Measurements from ENCODE around the gene ATXN2. TPM values are rescaled to one million over a fixed set of nuclear protein-coding genes. Genes with fewer than 3 reads are reported as not detected.

Gene ATXN2
- total RNA-seq, 1 donor from 2014 or later, result 79.1 TPM

DNA sequence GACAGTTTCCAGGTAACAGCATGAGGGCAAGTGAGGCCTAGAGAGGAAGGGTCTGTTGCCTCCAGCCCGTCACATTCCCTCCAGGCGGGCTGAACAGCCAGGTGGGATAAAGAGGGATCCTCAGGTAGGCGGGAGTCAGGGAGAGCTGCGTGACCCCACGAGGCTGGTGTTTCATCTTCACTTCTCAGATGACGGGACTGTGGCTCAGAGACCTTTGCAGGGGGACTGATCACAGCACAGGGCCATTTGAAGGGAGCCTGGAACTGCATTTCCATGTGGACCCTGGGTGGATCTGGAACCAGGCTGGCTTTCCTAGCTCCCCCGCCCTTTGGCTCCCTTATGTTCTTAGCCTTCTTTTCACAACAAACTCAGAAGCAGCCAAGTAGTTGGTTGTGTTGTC lies 156.0 kb downstream of the ATXN2 start:
- FAIRE-seq (no peak), DNase-seq (ENCODE audit: low spot score in 2 of 2) (no peak)

DNA sequence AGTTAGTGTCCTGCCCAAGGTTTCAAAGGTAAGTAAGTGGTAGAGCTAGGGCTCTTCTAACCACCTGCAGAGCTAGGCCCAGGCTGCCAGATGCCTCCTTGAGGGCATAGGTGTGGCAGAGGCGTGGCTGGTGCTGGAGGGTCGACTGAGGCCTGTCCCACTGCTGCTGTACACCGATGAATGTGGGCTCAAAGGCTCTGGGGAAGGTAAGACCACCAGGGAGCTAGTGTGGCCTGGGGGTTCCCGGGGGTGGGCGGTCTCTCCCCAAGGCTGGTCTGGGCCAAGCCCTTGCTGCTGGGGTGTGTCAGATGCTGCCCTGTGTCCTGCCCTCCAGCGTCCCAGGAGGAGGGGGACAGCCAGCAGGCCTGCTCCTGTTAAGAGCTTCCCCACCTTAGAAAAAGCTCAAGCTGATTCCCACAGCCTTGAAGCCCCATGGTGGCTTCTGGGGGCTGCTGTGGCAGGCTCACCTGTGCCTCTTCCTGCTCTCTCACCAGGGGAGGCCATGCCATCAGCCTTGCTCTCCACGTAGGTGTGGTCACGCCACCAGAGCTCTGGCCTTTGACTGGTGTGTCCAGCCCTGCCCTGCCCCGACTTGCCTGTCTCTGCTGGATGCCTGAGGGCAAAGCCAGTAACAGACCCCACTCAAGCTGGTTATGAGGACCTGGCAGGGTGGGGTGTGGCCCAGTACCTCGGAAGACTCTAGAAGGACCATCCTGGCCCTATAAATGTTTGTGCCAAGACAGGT lies 156.6 kb downstream of the ATXN2 start:
- FAIRE-seq (no peak), DNase-seq (ENCODE audit: low spot score in 2 of 2) (no peak)

DNA sequence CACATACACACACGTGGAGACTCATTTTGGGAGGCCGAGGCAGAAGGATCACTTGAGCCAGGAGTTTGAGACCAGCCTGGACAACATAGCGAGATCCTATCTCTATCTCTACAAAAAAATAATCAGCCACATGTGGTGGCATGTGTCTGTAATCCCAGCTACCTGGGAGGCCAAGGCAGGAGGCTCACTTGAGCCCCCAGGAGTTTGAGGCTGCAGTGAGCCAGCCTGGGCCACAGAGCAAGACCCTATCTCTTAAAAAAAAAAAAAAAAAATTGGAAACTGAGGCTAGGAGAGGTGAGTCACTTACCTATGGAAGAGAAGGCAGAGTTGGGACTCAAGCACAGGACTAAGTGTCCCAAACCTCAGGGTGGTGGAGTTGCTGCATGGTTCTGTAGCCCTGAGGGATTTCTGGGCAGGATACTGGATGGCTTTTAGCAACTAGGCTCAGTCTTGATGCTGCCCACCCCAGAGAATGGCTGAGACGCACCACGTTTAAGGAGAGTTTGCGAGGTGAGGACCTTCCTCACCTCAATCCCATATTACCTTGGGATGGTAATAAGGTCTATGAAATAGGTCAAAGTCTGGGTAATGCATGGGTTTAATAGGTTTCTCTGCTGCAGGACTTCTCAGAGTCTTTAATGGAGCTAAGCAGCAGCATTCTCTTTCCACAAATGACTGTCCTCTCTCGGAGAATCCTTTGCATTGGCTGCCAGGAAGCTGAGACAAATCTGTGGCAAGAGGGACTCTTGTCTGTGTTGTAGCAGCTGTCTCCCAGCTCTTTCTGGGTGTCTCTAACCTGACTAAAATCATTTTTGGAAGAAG lies 157.8 kb downstream of the ATXN2 start:
- no peak for DNase-seq (ENCODE audit: low spot score in 2 of 2)
- no peak for FAIRE-seq

DNA sequence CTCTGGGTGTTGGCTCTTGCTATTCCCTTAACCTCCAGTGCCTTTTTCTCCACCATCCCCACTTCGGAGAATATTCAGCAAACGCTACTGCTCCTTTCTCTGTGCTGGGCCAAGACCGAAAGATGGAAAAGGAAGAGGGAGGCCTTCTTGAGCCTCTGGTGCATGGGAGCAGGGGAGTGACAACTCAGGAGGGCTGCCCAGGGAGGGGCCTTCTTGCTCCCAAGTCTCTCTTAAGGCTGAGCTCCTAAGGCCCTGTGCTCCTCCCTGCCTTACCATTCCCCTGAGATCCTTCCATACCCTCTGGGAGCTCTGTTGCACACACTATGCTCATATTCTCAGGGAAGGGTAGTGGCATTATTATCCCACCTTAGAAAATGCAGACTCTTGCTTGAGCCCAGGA lies 158.5 kb downstream of the ATXN2 start:
- DNase-seq (ENCODE audit: low spot score in 2 of 2), result no peak
- FAIRE-seq, result no peak

DNA sequence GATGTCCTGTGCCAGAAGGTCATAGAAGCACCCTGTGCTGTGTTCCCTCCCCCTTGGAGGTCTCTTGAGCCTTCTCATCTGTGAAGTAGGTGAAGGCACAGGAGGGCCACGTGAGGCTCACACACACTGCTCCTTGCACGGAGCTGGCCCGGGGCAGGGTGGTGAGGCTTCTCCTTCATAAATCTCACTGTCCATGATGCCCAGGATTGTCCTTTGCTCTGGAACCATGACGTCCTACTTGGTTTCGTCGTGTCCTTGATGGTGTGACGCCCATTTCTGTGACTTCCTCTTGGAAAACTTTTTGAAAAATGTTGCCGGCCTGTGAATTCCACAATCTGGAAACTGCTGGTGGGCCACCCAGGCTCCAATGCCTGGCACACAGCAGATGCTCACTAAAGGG lies 159.0 kb downstream of the ATXN2 start:
- FAIRE-seq (no peak), DNase-seq (ENCODE audit: low spot score in 2 of 2) (no peak)

DNA sequence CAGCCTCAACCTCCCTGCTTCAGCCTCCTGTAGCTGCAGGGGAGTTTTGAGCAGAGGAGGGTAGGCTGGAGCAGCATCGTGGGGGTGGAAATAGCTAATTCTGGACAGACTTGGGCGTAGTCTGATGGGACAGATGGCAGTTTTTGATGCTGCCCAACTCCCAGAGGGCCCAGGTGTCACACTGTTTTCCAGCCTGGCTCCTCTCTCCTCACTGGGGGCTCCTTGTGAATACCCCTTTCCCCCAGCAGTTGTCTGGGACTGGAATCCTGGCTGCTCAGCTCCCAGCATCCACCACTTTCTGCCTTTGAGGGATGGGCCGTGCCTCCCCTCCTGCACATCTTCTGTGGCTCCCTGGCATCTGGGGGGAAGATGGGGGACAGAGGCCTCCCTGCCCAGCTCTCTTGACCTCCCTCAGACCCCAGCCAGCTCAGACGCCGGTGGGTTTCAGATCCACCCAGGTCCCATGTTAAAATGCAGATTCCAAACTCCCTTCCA lies 159.4 kb downstream of the ATXN2 start:
- DNase-seq (ENCODE audit: low spot score in 2 of 2) (no peak), FAIRE-seq (no peak)

DNA sequence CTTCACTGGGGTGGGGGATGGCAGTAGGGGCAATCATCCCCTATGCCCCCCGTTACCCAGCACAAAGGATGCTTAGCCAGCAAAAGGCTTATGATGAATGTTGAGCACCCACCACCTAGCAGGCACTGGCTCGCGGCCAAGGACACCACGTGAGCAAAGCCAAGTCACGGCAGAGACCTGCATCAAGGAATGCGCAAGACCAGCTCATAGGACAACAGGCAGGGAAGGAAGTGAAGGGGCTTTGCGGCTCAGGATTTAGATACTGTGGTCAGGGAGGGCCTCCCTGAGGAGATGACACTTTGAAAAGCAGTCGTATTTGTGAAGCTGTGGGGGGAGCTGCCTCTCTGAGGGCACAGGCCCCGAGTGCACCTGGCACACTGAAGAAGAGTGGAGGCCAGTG lies 160.6 kb downstream of the ATXN2 start:
- no peak for FAIRE-seq
- DNase-seq (ENCODE audit: low spot score in 2 of 2), result no peak

GRCh38 chr12:111437816-111438454 lies 161.2 kb downstream of the ATXN2 start:
- FAIRE-seq (no peak), DNase-seq (ENCODE audit: low spot score in 2 of 2) (no peak)

DNA sequence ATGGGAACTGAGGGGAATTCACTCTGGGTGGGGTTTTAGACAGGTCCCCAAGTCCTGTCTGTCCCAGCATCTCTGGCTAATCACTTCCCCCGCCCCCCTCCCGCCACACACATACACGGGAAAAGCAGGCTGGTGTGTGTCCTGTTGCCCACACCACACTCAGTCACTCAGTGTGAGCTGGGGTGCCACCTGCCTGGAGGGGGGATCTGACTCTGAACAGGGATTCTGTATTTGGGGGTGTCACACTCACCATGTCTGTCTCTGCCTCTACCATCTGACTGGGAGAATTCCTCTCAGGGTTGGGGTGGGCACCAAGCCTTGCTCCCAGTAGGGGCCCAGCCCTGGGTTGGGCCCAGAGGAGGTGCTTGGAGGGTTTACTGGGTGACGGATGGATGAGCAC lies 162.3 kb downstream of the ATXN2 start:
- no peak for DNase-seq (ENCODE audit: low spot score in 2 of 2)
- FAIRE-seq, result no peak

DNA sequence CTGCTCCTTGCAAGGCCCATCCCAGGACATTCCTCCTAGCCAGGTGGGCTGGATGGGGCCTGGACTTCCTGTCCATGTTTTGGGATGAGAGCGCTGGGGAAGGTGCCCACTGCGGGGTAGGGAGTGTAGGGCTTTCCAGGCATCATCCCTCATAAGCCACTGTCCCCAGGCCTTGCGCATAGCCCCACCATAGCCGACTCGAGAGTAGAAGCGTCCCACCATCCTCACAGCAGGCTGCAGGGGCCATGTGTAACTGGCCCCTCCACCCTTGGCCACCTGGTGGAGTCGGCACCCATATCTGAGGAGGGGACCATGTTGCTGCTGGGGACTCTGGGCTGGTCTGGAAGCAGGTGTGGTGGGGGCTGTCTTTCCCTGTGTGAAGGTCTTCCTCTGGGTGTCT lies 162.8 kb downstream of the ATXN2 start:
- DNase-seq (ENCODE audit: low spot score in 2 of 2), result no peak
- FAIRE-seq, result no peak

- DNase-seq (ENCODE audit: low spot score in 2 of 2), result no peak
- no peak for FAIRE-seq
Observed at GRCh38 chr12:111435661-111436201, 163.4 kb downstream of the ATXN2 start.

- DNase-seq (ENCODE audit: low spot score in 2 of 2), result no peak
- FAIRE-seq, result no peak
Observed at GRCh38 chr12:111434680-111435338, 164.3 kb downstream of the ATXN2 start.

DNA sequence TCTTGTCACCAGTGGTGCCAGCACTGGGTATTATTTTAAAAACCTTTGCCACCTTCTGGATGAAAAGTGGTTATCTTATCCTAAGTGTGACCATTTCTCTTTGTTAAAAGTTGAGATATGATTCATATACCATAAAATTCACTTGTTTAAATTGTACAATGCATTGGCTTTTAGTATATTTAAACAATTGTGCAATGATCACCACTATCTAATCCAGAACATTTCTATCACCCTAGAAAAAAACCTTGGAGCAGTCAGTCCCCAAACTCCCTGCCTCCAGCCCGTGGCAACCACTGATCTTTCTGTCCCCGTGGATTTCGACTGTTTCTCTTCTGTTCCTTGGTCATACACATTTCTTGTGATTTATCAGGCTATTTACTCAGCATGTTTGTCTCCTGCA lies 165.1 kb downstream of the ATXN2 start:
- no peak for FAIRE-seq
- DNase-seq (ENCODE audit: low spot score in 2 of 2), result no peak

DNA sequence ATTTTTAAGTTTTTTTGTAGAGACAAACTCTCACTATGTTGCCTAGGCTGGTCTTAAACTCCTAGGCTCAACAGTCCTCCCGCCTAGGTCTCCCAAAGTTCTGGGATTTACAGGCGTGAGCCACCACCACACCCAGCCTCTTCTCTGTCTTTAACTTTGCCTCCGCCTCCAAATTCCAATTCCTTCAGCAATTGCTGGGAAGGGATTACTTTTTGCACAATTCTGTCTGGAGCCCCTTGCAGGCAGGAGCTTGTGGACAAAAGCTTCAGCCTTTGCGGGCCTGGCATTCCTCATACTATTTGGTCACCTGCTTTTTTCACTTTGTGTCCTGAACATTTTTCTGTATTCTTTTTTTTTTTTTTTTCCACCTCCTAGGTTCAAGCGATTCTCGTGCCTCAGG lies 167.3 kb downstream of the ATXN2 start:
- DNase-seq (ENCODE audit: low spot score in 2 of 2) (no peak), FAIRE-seq (no peak)

- no peak for DNase-seq (ENCODE audit: low spot score in 2 of 2)
- no peak for FAIRE-seq
Observed at GRCh38 chr12:111430433-111431353, 168.4 kb downstream of the ATXN2 start.

DNA sequence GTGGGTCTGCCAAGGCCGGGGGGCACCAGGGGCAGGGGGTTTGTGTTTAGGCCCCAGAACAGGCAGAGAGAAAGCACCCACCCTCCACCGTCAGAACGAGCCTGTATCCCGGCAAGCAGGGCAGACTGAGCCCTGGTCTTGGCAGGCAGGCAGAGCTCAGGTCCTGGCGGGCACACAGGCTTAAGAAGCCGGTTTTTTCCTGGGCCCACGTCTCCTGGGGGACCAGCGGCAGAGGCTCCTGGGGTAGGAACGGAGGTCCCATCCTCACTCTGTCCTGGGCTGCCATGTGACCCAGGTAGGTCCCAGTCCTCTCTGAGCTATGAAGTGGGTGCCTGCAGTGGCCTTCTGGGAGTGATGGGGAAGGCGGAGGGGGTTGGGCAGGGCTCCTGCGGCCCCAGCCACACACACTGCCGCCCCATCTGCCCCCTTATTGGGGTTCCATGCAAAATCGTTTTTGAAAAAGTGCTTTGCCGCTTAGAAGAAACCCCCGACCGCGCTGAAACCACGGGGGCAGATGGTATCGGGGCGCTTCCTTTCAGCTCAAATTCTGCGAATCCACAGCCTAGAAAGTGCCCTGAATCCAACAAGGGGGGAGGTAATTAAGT lies 169.2 kb downstream of the ATXN2 start:
- FAIRE-seq (no peak), DNase-seq (ENCODE audit: low spot score in 2 of 2) (no peak)

DNA sequence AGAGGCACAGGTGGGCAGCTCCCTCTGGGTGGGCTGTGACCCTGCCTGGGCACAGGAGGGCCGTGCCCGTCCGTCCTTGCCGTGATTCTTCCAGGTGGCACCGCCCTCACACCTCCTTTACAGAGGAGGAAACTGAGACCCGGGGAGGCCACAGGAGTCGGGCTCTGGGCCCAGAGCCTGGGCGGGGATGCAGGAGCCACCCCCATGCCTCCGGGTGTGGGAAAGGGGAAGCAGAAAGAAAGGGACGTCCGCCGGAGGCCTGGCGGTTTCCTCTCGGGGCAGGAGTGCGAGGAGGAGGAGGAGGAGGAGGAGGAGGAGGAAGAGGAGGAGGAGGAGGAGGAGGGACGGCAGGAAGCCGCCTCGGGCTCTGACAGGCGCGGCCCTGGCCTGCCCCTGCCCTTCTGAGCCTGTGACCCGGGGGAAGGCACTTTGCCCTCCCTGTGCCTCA lies 170.4 kb downstream of the ATXN2 start:
- no peak for DNase-seq (ENCODE audit: low spot score in 2 of 2)

DNA sequence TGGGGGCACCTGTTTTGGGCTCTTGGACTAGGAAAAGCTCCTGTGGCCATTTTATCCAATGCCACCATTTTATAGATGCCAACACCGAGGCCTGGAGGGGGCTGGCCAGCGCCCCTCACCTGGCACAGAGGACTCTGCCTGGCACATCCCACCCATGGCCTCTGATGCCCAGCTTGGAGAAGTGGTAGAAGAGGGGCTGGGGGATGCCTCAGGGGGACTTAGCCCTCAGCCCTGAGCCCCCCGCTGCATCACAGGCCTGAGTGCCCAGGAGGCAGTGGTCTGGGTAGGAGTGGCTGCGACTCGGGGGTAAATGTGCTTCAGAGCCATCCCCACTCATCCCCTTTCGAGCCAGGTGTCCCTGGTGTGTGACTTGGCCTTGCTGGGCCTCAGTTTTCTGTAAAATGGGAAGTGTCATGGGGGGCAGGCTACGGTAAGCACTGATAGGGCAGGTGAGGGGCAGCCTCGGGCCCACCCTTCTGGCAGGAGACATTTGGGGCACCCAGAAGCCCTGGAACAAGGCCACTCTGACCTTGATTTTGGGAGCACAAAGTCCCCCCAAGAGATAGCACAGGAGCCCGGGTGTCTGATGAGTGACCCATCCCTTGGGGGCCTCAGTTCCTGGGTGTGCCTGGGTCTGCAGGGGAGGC lies 170.9 kb downstream of the ATXN2 start:
- FAIRE-seq, result no peak

More for the DNA sequence above, 170.4 kb downstream of the ATXN2 start:
- no peak for FAIRE-seq

More for the DNA sequence above, 170.9 kb downstream of the ATXN2 start:
- DNase-seq (ENCODE audit: low spot score in 2 of 2), result no peak

Measured in frontal cortex (tissue), 4 donors.